Vagina (tissue), 2 donors: ENCODE measurements around the gene CDH4. TPM values are rescaled to one million over a fixed set of nuclear protein-coding genes. Genes with fewer than 3 reads are reported as not detected.
A peak's percentile ranks its signal among the peaks of the same experiment; 100 is the strongest.

ENCODE experiments used
- DNase-seq, 2 donors: peaks; one replicate each; pipeline ENCODE4 v3.0.0-alpha.2; 2017; ENCODE audit errors: extremely low spot score in 2 of 2
- H3K27ac ChIP-seq: fragments of 200-600 bp; sonication (generic); one replicate; pipeline ENCODE4 v1.5.1; 2019
- H3K27me3 ChIP-seq: fragments of 200-600 bp; sonication (generic); one replicate; pipeline ENCODE4 v1.5.1; 2019
- H3K36me3 ChIP-seq, 2 donors: fragments of 200-600 bp; sonication (generic); one replicate each; pipeline ENCODE4 v1.5.1; 2017 to 2019
- H3K4me1 ChIP-seq: fragments of 200-600 bp; sonication (generic); one replicate; pipeline ENCODE4 v1.5.1; 2019
- H3K4me3 ChIP-seq, 2 donors: fragments of 200-600 bp; sonication (generic); 1 replicate in 1 of 2; 2 replicates in 1 of 2; pipeline ENCODE4 v1.5.1; 2016 to 2019
- H3K9me3 ChIP-seq: fragments of 200-600 bp; sonication (generic); one replicate; pipeline ENCODE4 v1.5.1; 2019
- CTCF ChIP-seq, 3 experiments: fragments of 450-650 bp in 2 of 3; fragments of 200-600 bp in 1 of 3; sonication (generic) in 1 of 3; IDR thresholded peaks; one replicate each; pipeline ENCODE4 v1.5.1; 2017 to 2019; ENCODE audit warnings: antibody characterized with exemption in 3 of 3, mild to moderate bottlenecking in 2 of 3, moderate library complexity in 2 of 3
- POLR2A ChIP-seq, 2 donors: fragments of 450-650 bp; IDR thresholded peaks; one replicate each; pipeline ENCODE4 v1.6.1; 2017; ENCODE audit warnings: antibody characterized with exemption in 2 of 2, mild to moderate bottlenecking in 2 of 2, moderate library complexity in 2 of 2
- POLR2AphosphoS5 ChIP-seq, 2 donors: sonication (generic); formaldehyde crosslinking; IDR thresholded peaks; one replicate each; pipeline ENCODE4 v1.9.0; 2017; ENCODE audit warnings: antibody characterized with exemption in 2 of 2, mild to moderate bottlenecking in 2 of 2, low read depth in 1 of 2; ENCODE audit not compliant: insufficient read depth in 1 of 2
- intact Hi-C: fragments of 100-400 bp; cut with DNase I; formaldehyde crosslinking; loops from one replicate; pipeline ENCODE4 v1.15.1; 2023
- total RNA-seq: library from RNA; depleted of rRNA; stranded (reverse); fragments of >200 nt; gene quantifications from one replicate; pipeline ENCODE4 v1.2.3, GENCODE V29; 2016

Gene CDH4
- total RNA-seq, 1 donor from 2014 or later, result 0.25 TPM

GRCh38 chr20:61801857-61802442, 549.9 kb downstream of the CDH4 start:
- TF ChIP-seq CTCF (IDR thresholded peaks at IDR 0.05) (no peak), POLR2A (IDR thresholded peaks at IDR 0.05) (no peak), POLR2AphosphoS5 (IDR thresholded peaks at IDR 0.05; ENCODE audit: insufficient read depth in 1 of 2, low read depth in 1 of 2) (no peak)
- Histone ChIP-seq H3K27ac (no peak overlapping the region), H3K27me3 (no peaks in the 10 kb centered on the region), H3K4me1 (peaks cover 26% of the 10 kb centered on the region), H3K36me3 (no peaks in the 10 kb centered on the region), H3K9me3 (no peaks in the 10 kb centered on the region), H3K4me3 (no peak overlapping the region)
- no peak for DNase-seq
- intact Hi-C loops, result no loop called here

DNA sequence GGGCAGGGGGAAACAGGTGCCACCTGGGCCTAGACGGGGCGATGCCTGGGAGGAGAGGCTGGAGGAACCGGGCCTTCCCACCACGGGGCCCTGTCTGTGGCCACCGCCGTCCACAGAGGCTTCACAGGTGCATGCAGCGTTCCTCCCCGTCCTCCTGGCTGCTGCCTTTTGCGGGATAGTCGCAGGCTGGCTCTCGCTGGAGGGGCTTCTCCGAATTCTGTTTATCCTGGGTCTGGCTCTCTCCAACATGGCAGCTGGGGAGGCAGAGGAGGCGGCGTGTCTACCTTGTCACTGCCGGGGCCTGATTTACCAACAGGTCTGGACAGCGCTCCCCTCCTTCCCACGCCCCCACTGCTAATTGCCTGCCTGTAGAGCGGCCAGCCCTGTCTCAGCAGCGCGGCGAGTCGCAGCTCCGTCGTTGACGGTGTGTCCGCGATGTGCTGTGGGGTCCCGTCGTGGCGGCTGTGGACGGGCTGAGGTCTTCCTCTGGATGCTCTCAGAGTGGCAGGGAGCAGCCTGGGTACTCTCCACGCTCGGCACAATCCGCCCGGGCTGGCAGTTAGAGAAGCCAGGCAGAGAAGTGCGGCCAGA, 550.8 kb downstream of the CDH4 start:
- H3K27ac ChIP-seq, result no peak overlapping the region
- H3K36me3 ChIP-seq, result no peaks in the 10 kb centered on the region
- H3K9me3 ChIP-seq, result no peaks in the 10 kb centered on the region
- no peak overlapping the region for H3K4me3 ChIP-seq
- DNase-seq, result no peak
- no peak for TF ChIP-seq POLR2A (IDR thresholded peaks at IDR 0.05)
- H3K4me1 ChIP-seq, result peaks cover 26% of the 10 kb centered on the region
- intact Hi-C loops, result no loop called here
- H3K27me3 ChIP-seq, result no peaks in the 10 kb centered on the region

DNA sequence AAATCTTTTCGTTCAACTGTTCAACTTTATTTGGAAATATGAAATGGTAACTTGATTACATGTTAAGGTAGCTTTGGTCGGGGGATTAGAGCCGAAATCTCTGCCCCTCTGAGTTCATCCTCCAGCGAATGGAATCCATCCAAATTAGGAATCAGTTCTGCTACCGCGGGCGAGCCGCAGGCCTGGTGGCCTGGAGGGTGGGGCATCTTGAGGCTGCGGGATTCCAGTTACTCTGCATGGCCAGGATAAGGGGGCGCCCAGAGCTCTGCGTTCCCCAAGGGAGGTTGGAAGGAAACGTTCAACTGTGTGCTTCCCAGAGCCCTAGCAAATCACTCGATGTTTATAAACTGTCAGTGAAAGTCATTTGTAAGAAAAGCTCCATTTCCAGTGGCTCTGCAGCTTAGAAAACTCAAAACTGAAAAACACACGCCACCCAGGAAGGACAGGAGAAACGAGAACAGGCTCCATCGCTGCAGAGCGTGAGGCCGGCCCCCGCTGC, 551.4 kb downstream of the CDH4 start:
- TF ChIP-seq POLR2A (IDR thresholded peaks at IDR 0.05), result no peak
- no peak for TF ChIP-seq POLR2AphosphoS5 (IDR thresholded peaks at IDR 0.05; ENCODE audit: insufficient read depth in 1 of 2, low read depth in 1 of 2)
- no peak for TF ChIP-seq CTCF (IDR thresholded peaks at IDR 0.05)
- Histone ChIP-seq H3K4me3 (peak overlapping the region in 1 of 2 donors; percentile 12), H3K36me3 (no peaks in the 10 kb centered on the region), H3K27me3 (no peaks in the 10 kb centered on the region), H3K4me1 (peaks cover 26% of the 10 kb centered on the region), H3K9me3 (no peaks in the 10 kb centered on the region), H3K27ac (no peak overlapping the region)
- no peak for DNase-seq
- intact Hi-C loops, result no loop called here

DNA sequence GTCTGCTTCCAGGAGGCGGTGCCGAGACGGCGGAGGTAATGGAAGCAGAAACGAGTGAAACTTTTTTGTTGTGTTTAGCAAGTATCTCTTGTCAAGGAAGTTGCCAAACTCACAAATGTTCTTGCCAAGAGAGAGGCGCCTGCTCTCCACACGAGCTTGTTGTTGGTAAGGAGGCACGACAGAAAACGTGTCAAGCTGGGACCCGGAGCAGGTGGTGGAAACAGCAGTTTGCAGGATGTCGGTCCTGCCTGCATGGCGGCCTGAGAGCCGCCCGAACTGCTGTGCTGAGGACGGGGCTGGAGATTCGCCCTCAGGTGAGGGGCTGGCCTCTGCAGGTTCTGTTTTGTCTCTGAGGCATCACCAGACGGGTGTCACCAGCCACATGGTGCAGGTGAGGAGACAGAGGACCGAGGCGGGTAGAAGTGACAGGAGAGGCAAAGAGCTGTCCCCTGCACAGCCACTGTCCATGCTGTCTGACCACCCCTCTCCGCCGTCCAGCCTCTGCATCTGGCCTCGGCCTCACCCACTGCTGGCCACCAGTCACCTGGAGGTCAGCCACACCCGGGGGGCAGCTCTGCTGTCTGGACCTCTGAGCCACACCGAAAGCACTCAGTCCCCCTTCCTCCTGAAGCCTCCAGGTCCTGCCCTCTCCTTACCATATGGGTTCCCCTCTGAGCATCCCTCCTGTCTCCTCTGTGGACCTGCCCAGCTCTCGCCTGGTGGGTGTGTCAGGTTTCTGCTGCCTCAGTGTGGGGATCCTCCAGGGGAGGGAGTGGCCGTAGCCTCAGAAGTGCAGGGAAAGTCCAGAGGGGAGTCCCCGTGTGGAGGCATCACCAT, 552.1 kb downstream of the CDH4 start:
- no peak overlapping the region for H3K27ac ChIP-seq

More for the DNA sequence above, 552.1 kb downstream of the CDH4 start:
- Histone ChIP-seq H3K27me3 (no peaks in the 10 kb centered on the region), H3K4me3 (peak overlapping the region in 1 of 2 donors; percentile 12), H3K9me3 (no peaks in the 10 kb centered on the region), H3K4me1 (peaks cover 26% of the 10 kb centered on the region), H3K36me3 (no peaks in the 10 kb centered on the region)
- DNase-seq, result no peak
- intact Hi-C loops, result no loop called here
- no peak for TF ChIP-seq POLR2A (IDR thresholded peaks at IDR 0.05)
- TF ChIP-seq POLR2AphosphoS5 (IDR thresholded peaks at IDR 0.05; ENCODE audit: insufficient read depth in 1 of 2, low read depth in 1 of 2), result no peak
- no peak for TF ChIP-seq CTCF (IDR thresholded peaks at IDR 0.05)
